ENCODE results near the gene EIF2S2. TPM values are rescaled to one million over a fixed set of nuclear protein-coding genes. Genes with fewer than 3 reads are reported as not detected.

Gene EIF2S2
- total RNA-seq, 1 experiment from 2014 or later = 130 TPM

GRCh38 chr20:34079818-34080217 lies 32.2 kb downstream of the EIF2S2 start:
- peaks cover 31% of the 10 kb centered on the region for H3K4me1 ChIP-seq (ENCODE audit: insufficient read depth, low read length, poor library complexity, severe bottlenecking)
- H3K27me3 ChIP-seq (replicated peaks; ENCODE audit: insufficient read depth, low read depth, low read length, poor library complexity) = no peaks in the 10 kb centered on the region
- H3K36me3 ChIP-seq (ENCODE audit: insufficient read depth, low read length, poor library complexity, severe bottlenecking) = peaks cover 29% of the 10 kb centered on the region
- H3K9me3 ChIP-seq (ENCODE audit: low read depth, low read length, poor library complexity, severe bottlenecking) = no peaks in the 10 kb centered on the region
- no peak for TF ChIP-seq EZH2 (IDR thresholded peaks at IDR 0.05; ENCODE audit: borderline replicate concordance, low read depth, low read length, poor library complexity, severe bottlenecking)
- TF ChIP-seq, protein P1, sequence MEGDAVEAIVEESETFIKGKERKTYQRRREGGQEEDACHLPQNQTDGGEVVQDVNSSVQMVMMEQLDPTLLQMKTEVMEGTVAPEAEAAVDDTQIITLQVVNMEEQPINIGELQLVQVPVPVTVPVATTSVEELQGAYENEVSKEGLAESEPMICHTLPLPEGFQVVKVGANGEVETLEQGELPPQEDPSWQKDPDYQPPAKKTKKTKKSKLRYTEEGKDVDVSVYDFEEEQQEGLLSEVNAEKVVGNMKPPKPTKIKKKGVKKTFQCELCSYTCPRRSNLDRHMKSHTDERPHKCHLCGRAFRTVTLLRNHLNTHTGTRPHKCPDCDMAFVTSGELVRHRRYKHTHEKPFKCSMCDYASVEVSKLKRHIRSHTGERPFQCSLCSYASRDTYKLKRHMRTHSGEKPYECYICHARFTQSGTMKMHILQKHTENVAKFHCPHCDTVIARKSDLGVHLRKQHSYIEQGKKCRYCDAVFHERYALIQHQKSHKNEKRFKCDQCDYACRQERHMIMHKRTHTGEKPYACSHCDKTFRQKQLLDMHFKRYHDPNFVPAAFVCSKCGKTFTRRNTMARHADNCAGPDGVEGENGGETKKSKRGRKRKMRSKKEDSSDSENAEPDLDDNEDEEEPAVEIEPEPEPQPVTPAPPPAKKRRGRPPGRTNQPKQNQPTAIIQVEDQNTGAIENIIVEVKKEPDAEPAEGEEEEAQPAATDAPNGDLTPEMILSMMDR (conservative IDR thresholded peaks at IDR 0.05; ENCODE audit: low read depth, low read length) = no peak
- ChIA-PET POLR2A (ENCODE audit: low non-redundant PET) (no interaction called here), CTCF (no interaction called here)
- intact Hi-C loops (cut with micrococcal nuclease; ENCODE audit: unreplicated experiment) = no loop called here
- H3K27ac ChIP-seq (ENCODE audit: low read depth, low read length, poor library complexity, severe bottlenecking) = no peak overlapping the region
- H3K4me3 ChIP-seq (ENCODE audit: low read depth, low read length, poor library complexity, severe bottlenecking) = no peak overlapping the region
- BruUV-seq (replicated peaks) = no TSS peak
- DNase-seq (ENCODE audit: low spot score) = no peak

DNA sequence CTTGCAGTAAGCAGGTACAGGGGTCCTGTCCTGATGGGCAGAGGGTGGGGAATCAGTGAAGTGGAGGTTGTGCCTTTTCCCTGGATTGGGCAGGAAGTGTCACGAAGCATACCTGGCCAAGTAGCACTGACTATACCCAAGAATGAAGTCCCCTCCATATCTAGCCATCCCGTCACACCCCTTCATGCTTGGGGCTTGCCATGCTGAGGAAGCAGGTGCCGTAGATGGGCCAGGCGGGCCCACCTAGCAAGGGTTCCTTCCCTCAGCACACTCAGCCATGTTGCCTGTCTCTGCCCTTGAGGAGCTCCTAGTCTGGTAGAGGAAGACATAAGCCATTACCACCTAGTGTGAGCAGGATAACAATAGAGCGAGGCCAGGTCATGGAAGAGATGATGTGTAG lies 33.5 kb downstream of the EIF2S2 start:
- no peaks in the 10 kb centered on the region for H3K27me3 ChIP-seq (replicated peaks; ENCODE audit: insufficient read depth, low read depth, low read length, poor library complexity)
- H3K4me1 ChIP-seq (ENCODE audit: insufficient read depth, low read length, poor library complexity, severe bottlenecking) = peaks cover 18% of the 10 kb centered on the region
- CTCF ChIA-PET = no interaction called here
- H3K36me3 ChIP-seq (ENCODE audit: insufficient read depth, low read length, poor library complexity, severe bottlenecking) = peaks cover 27% of the 10 kb centered on the region
- H3K4me3 ChIP-seq (ENCODE audit: low read depth, low read length, poor library complexity, severe bottlenecking) = no peak overlapping the region
- H3K27ac ChIP-seq (ENCODE audit: low read depth, low read length, poor library complexity, severe bottlenecking) = no peak overlapping the region
- no peak for DNase-seq (ENCODE audit: low spot score)
- TF ChIP-seq EZH2 (IDR thresholded peaks at IDR 0.05; ENCODE audit: borderline replicate concordance, low read depth, low read length, poor library complexity, severe bottlenecking) = no peak
- TF ChIP-seq, protein P1 (conservative IDR thresholded peaks at IDR 0.05; ENCODE audit: low read depth, low read length) = no peak
- POLR2A ChIA-PET (ENCODE audit: low non-redundant PET) = no interaction called here
- H3K9me3 ChIP-seq (ENCODE audit: low read depth, low read length, poor library complexity, severe bottlenecking) = no peaks in the 10 kb centered on the region
- intact Hi-C loops (cut with micrococcal nuclease; ENCODE audit: unreplicated experiment) = no loop called here
- no TSS peak for BruUV-seq (replicated peaks)

GRCh38 chr20:34076952-34077351 lies 35.1 kb downstream of the EIF2S2 start:
- no peak overlapping the region for H3K27ac ChIP-seq (ENCODE audit: low read depth, low read length, poor library complexity, severe bottlenecking)
- peaks cover 2% of the 10 kb centered on the region for H3K4me1 ChIP-seq (ENCODE audit: insufficient read depth, low read length, poor library complexity, severe bottlenecking)
- H3K36me3 ChIP-seq (ENCODE audit: insufficient read depth, low read length, poor library complexity, severe bottlenecking) = peaks cover 31% of the 10 kb centered on the region
- TF ChIP-seq, protein P1 (conservative IDR thresholded peaks at IDR 0.05; ENCODE audit: low read depth, low read length) = no peak
- no peak for TF ChIP-seq EZH2 (IDR thresholded peaks at IDR 0.05; ENCODE audit: borderline replicate concordance, low read depth, low read length, poor library complexity, severe bottlenecking)
- no peak for DNase-seq (ENCODE audit: low spot score)
- ChIA-PET POLR2A (ENCODE audit: low non-redundant PET) (no interaction called here), CTCF (no interaction called here)
- H3K27me3 ChIP-seq (replicated peaks; ENCODE audit: insufficient read depth, low read depth, low read length, poor library complexity) = no peaks in the 10 kb centered on the region
- no peaks in the 10 kb centered on the region for H3K9me3 ChIP-seq (ENCODE audit: low read depth, low read length, poor library complexity, severe bottlenecking)
- no TSS peak for BruUV-seq (replicated peaks)
- intact Hi-C loops (cut with micrococcal nuclease; ENCODE audit: unreplicated experiment) = no loop called here
- H3K4me3 ChIP-seq (ENCODE audit: low read depth, low read length, poor library complexity, severe bottlenecking) = no peak overlapping the region
